ENCODE results near the gene VGLL4.
"Not testable (repeated sequence)": the region's sequence is repeated elsewhere in the genome, so short reads cannot be mapped to it uniquely, and the experiment has no call there.

VGLL4 gene

GRCh38 chr3:11534011-11534792 lies 109.5 kb downstream of the VGLL4 start:
- Histone ChIP-seq H3K27ac (ENCODE audit: low read length) (no peak overlapping the region), H2AFZ (ENCODE audit: low read depth, low read length) (no peak overlapping the region), H3K4me2 (ENCODE audit: insufficient read depth, low read length) (no peak overlapping the region), H3K36me3 (ENCODE audit: insufficient read depth, low read length) (no peaks in the 10 kb centered on the region), H3K9ac (ENCODE audit: low read depth, low read length) (no peak overlapping the region), H3K9me3 (ENCODE audit: insufficient read depth, low read length, severe bottlenecking) (no peaks in the 10 kb centered on the region), H3K4me3 (ENCODE audit: low read depth in 1 of 2, low read length in 2 of 2) (no peak overlapping the region), H3K79me2 (ENCODE audit: insufficient read depth, low read length) (no peaks in the 10 kb centered on the region), H3K27me3 (ENCODE audit: insufficient read depth, low read length, poor library complexity) (no peaks in the 10 kb centered on the region), H4K20me1 (ENCODE audit: insufficient read depth, low read length) (0 out of 2 replicates have a peak, but pooled peaks cover 9% of the 10 kb centered on the region), H3K4me1 (ENCODE audit: insufficient read depth, low read length) (no peaks in the 10 kb centered on the region)
- no peak for TF ChIP-seq EZH2 (IDR thresholded peaks at IDR 0.05; ENCODE audit: borderline replicate concordance, low read depth, low read length, severe bottlenecking)
- ATAC-seq (ENCODE audit: insufficient read depth, low read depth) (no peak), DNase-seq (no peak)

DNA sequence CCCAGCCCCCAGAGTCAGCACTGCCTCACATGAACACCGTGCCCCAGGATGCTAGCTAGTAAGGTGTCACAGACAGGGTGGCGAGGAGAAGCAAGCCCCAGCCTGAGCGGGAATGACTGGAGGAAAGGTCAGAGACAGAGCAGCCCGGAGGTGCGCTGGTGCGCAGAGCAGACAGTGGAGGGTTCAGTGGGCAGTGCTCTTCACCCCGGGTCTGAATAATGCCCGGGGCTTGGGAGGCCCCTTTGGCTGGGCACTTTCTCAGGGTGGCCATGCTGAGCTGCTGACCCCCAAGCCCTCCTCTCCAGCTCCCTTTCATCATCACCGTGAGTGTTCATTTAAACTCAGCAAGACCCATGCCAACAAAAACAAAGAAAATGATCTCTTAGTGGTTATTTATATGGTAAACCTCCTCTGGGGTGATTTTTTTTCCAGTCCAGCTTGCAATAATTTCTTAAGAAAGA lies 110.8 kb downstream of the VGLL4 start:
- Histone ChIP-seq H4K20me1 (ENCODE audit: insufficient read depth, low read length) (0 out of 2 replicates have a peak, but pooled peaks cover 9% of the 10 kb centered on the region), H3K36me3 (ENCODE audit: insufficient read depth, low read length) (no peaks in the 10 kb centered on the region), H3K4me3 (ENCODE audit: low read depth in 1 of 2, low read length in 2 of 2) (no peak overlapping the region), H3K9me3 (ENCODE audit: insufficient read depth, low read length, severe bottlenecking) (no peaks in the 10 kb centered on the region), H2AFZ (ENCODE audit: low read depth, low read length) (no peak overlapping the region), H3K9ac (ENCODE audit: low read depth, low read length) (no peak overlapping the region), H3K27ac (ENCODE audit: low read length) (no peak overlapping the region), H3K27me3 (ENCODE audit: insufficient read depth, low read length, poor library complexity) (no peaks in the 10 kb centered on the region), H3K4me2 (ENCODE audit: insufficient read depth, low read length) (no peak overlapping the region), H3K79me2 (ENCODE audit: insufficient read depth, low read length) (no peaks in the 10 kb centered on the region), H3K4me1 (ENCODE audit: insufficient read depth, low read length) (no peaks in the 10 kb centered on the region)
- ATAC-seq (ENCODE audit: insufficient read depth, low read depth) = no peak; the same call in 2 of the 3 replicates
- no peak for DNase-seq
- TF ChIP-seq EZH2 (IDR thresholded peaks at IDR 0.05; ENCODE audit: borderline replicate concordance, low read depth, low read length, severe bottlenecking) = no peak

DNA sequence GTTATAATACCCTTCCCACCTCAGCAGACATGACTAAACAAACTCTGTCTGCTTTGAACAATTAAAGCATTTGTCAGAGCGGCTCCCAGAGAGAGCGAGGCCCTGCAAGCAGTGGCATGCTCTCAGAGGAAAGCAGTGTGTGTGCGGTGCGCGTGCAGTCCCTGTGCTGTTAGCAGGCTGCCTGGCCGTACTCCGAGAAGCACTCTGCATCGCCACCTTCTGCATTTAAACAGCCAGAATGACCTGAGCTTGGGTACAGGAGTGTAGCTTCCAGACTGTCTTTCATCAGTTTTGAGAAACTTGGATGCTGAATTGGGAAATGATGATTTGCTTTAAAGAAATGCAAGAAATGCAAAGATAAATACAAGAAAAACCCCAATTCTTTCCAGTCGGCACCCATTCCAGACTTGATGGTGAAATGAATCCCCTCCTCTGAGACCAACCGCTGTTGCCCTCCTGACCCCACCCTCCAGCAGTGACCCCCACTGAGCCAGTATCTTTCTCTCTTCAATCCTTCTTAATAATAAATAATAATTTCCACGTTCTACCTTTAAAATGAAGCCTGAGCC lies 113.5 kb downstream of the VGLL4 start:
- no peaks in the 10 kb centered on the region for H3K9me3 ChIP-seq (ENCODE audit: insufficient read depth, low read length, severe bottlenecking)
- H3K9ac ChIP-seq (ENCODE audit: low read depth, low read length) = no peak overlapping the region
- no peaks in the 10 kb centered on the region for H3K36me3 ChIP-seq (ENCODE audit: insufficient read depth, low read length)
- DNase-seq (no peak), ATAC-seq (ENCODE audit: insufficient read depth, low read depth) (no peak)
- H4K20me1 ChIP-seq (ENCODE audit: insufficient read depth, low read length) = 0 out of 2 replicates have a peak, but pooled peaks cover 9% of the 10 kb centered on the region
- H3K4me2 ChIP-seq (ENCODE audit: insufficient read depth, low read length) = no peak overlapping the region
- H3K27ac ChIP-seq (ENCODE audit: low read length) = no peak overlapping the region
- TF ChIP-seq EZH2 (IDR thresholded peaks at IDR 0.05; ENCODE audit: borderline replicate concordance, low read depth, low read length, severe bottlenecking) = no peak
- TF ChIP-seq, protein P1, sequence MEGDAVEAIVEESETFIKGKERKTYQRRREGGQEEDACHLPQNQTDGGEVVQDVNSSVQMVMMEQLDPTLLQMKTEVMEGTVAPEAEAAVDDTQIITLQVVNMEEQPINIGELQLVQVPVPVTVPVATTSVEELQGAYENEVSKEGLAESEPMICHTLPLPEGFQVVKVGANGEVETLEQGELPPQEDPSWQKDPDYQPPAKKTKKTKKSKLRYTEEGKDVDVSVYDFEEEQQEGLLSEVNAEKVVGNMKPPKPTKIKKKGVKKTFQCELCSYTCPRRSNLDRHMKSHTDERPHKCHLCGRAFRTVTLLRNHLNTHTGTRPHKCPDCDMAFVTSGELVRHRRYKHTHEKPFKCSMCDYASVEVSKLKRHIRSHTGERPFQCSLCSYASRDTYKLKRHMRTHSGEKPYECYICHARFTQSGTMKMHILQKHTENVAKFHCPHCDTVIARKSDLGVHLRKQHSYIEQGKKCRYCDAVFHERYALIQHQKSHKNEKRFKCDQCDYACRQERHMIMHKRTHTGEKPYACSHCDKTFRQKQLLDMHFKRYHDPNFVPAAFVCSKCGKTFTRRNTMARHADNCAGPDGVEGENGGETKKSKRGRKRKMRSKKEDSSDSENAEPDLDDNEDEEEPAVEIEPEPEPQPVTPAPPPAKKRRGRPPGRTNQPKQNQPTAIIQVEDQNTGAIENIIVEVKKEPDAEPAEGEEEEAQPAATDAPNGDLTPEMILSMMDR (IDR thresholded peaks at IDR 0.05; ENCODE audit: borderline replicate concordance, extremely low read depth, low read length, poor library complexity, severe bottlenecking) = no peak
- no peaks in the 10 kb centered on the region for H3K79me2 ChIP-seq (ENCODE audit: insufficient read depth, low read length)
- no peaks in the 10 kb centered on the region for H3K4me1 ChIP-seq (ENCODE audit: insufficient read depth, low read length)
- no peak overlapping the region for H2AFZ ChIP-seq (ENCODE audit: low read depth, low read length)
- no peak overlapping the region for H3K4me3 ChIP-seq (ENCODE audit: low read depth in 1 of 2, low read length in 2 of 2)
- H3K27me3 ChIP-seq (ENCODE audit: insufficient read depth, low read length, poor library complexity) = no peaks in the 10 kb centered on the region

DNA sequence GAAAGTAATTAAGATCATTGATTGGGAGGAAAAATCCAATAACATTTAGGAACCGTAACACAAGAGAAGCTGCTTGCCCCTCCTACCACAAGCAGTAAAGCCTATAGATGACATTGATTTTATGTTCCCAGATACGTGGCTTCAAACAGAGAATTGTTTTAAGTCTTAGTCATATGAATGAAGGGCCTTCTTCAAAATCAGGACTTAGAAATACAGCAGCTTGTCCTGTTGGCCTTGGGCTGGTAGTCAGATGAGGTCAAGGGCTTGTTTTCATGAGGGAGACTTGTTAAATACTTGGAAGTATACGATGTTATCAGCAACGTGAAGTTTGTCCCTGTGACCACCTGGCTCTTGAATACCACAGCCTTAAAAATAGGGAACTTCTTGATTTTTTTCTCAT lies 114.4 kb downstream of the VGLL4 start:
- H3K27ac ChIP-seq (ENCODE audit: low read length) = no peak overlapping the region
- H3K4me3 ChIP-seq (ENCODE audit: low read depth in 1 of 2, low read length in 2 of 2) = no peak overlapping the region
- no peaks in the 10 kb centered on the region for H3K9me3 ChIP-seq (ENCODE audit: insufficient read depth, low read length, severe bottlenecking)
- 0 out of 2 replicates have a peak, but pooled peaks cover 5% of the 10 kb centered on the region for H4K20me1 ChIP-seq (ENCODE audit: insufficient read depth, low read length)
- no peak overlapping the region for H3K4me2 ChIP-seq (ENCODE audit: insufficient read depth, low read length)
- no peaks in the 10 kb centered on the region for H3K36me3 ChIP-seq (ENCODE audit: insufficient read depth, low read length)
- no peaks in the 10 kb centered on the region for H3K4me1 ChIP-seq (ENCODE audit: insufficient read depth, low read length)
- no peaks in the 10 kb centered on the region for H3K27me3 ChIP-seq (ENCODE audit: insufficient read depth, low read length, poor library complexity)
- ATAC-seq (ENCODE audit: insufficient read depth, low read depth) = no peak
- H3K79me2 ChIP-seq (ENCODE audit: insufficient read depth, low read length) = no peaks in the 10 kb centered on the region
- TF ChIP-seq EZH2 (IDR thresholded peaks at IDR 0.05; ENCODE audit: borderline replicate concordance, low read depth, low read length, severe bottlenecking) = no peak
- TF ChIP-seq, protein P1 (IDR thresholded peaks at IDR 0.05; ENCODE audit: borderline replicate concordance, extremely low read depth, low read length, poor library complexity, severe bottlenecking) = no peak
- no peak overlapping the region for H3K9ac ChIP-seq (ENCODE audit: low read depth, low read length)
- no peak for DNase-seq
- no peak overlapping the region for H2AFZ ChIP-seq (ENCODE audit: low read depth, low read length)

DNA sequence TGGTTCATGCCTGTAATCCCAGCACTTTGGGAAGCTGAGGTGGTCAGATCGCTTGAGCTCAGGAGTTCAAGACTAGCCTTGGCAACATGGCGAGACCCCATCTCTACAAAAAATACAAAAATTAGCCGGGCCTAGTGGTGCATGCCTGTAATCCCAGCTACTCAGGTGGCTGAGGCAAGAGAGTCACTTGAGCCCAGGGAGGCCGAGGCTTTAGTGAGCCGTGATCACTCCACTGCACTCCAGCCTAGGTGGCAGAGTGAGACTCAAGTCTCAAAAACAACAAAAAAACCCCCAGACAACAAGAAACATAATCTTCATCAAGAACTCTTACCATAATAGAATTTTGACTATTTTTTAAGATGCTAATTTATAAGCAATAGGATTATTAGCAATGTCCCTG lies 117.6 kb downstream of the VGLL4 start:
- H4K20me1 ChIP-seq (ENCODE audit: insufficient read depth, low read length); ATAC-seq (ENCODE audit: insufficient read depth, low read depth); DNase-seq; H3K4me1 ChIP-seq (ENCODE audit: insufficient read depth, low read length); H3K79me2 ChIP-seq (ENCODE audit: insufficient read depth, low read length); H3K36me3 ChIP-seq (ENCODE audit: insufficient read depth, low read length); H3K9me3 ChIP-seq (ENCODE audit: insufficient read depth, low read length, severe bottlenecking); H3K9ac ChIP-seq (ENCODE audit: low read depth, low read length); H2AFZ ChIP-seq (ENCODE audit: low read depth, low read length); H3K27ac ChIP-seq (ENCODE audit: low read length); H3K27me3 ChIP-seq (ENCODE audit: insufficient read depth, low read length, poor library complexity); H3K4me2 ChIP-seq (ENCODE audit: insufficient read depth, low read length); H3K4me3 ChIP-seq (ENCODE audit: low read depth in 1 of 2, low read length in 2 of 2): not testable (repeated sequence)
